GM03348 (cell line): Measurements from ENCODE around the gene FBXW11.

Source experiments
- DNase-seq: peaks from one replicate; pipeline ENCODE4 v3.0.0; 2012; ENCODE audit warnings: low spot score

Gene FBXW11

DNA sequence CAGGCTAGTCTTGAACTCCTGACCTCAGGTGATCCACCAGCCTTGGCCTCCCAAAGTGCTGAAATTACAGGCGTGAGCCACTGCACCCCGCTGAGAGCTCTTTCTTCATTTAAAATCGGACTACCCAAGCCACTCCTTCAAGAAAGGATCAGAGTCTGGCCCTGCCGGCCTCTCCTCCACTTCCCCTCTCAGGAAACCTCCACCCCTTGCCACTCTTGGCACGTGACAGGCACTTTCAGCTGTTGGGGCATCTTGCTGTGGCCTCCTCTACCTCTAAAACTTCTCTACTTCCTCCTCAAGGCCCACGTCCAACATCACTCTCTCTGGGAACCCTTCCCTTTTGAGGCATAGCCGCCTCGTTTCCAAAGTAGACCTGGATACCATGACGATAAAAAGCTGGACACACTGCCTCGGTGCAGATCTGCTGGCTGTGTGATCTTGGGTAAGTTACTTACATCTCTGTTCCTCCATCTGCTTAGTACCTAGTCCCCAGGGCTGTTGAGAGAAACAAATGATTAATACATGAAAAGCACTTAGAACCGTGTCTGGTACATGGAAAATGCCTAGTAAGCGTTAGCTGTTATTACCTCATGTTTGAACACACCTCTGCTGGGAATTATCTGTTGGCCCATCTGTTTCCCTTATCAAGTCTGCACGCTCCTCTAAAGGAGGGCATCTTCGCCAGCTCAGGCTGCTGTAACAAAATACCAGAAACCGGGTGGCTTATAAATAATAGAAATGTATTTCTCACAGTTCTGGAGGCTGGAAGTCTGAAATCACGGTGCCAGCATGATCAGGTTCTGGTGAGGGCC, 165.5 kb downstream of the FBXW11 start:
- no peak for DNase-seq

DNA sequence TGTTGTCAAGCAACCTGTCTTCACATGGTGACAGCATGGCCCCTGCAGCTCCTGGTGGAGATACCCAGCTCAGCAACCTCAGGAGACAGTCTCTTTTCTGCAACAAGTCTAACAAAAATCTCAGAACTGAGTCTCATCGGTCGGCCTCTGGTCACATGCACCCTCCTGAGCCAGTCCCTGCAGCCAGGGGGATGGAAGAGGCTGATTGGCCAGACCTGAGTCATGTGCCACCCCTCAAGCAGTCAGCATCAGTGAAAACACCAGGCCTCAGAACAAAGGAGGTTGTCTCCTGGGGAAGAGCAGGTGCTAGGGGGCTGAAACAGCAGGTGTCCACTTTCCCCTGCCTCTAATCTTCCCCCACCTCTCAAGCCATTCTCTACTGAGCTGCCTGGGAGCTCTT, 166.4 kb downstream of the FBXW11 start:
- no peak for DNase-seq

DNA sequence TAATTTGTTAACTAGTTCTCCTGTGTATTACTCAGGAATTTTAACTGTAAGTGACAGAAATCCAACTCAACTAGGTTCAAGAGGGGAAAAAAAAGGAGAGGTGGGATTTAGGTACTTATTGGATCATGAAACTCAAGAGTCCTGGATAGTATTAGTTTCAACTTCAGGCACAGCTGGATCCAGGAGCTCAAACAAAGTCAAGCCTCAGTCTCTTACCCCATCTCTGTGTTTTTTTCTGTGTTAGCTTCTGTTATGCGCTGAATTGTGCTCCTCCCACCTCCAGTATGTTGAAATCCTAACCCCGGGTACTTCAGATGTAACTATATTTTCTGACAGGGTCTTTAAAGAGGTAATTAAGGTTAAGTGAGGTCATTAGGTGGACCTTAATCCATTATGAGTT, 167.3 kb downstream of the FBXW11 start:
- no peak for DNase-seq

DNA sequence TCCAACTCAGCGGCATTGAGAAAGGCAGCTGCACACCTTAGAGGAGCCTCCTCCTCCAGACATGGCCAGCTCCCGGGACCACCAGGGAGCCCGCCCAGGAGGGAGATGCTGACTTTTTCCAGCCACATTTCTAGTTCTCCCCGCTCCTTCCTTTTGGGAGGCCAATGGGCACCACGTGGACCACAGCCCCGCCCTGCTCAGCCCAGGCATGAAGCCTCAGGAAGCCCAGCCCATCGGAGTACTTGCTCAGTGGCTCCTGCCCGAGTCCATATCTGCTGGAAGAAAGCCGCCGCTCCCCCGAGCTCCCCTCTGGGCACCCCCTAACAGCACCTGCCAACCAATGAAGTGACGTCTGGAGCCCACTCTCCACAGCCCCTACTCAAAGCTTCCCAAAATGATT, 168.4 kb downstream of the FBXW11 start:
- no peak for DNase-seq

DNA sequence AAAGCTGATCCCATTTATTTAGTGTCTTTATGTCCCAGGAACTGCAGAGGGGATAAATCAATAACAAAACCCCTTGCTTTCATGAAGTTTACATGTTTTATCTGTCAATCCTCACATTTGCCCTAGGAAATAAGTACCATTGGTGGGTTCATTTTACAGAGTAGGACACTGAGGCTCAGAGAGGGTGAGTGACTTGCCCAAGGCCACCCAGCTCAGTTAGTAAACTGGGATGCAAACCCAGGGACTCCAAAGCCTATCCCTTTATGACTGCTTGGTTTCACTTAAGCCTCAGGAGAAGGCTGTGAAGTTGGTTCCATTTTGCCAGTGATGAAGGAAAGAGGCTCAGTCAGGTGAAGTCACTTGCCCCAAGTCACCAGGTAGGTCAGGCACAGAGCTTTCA, 168.9 kb downstream of the FBXW11 start:
- DNase-seq: no peak

DNA sequence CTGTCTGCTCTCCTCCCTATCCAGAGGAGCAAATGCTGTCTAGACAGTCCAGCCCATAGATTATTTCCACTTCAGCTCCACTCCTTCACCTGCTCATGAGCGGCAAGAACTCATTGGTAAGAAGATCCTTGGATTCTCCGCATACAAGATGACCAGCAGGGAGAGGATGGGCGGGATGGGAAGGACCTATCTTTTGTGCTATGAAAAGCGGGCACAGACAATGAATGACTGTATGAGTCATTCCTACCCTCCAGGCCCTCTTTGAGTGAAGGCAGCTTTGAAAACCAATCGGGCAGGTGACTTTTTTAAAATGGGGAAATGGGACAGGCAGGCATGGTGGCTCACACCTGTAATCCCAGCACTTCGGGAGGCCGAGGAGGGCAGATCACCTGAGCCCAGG, 171.4 kb downstream of the FBXW11 start:
- no peak for DNase-seq

DNA sequence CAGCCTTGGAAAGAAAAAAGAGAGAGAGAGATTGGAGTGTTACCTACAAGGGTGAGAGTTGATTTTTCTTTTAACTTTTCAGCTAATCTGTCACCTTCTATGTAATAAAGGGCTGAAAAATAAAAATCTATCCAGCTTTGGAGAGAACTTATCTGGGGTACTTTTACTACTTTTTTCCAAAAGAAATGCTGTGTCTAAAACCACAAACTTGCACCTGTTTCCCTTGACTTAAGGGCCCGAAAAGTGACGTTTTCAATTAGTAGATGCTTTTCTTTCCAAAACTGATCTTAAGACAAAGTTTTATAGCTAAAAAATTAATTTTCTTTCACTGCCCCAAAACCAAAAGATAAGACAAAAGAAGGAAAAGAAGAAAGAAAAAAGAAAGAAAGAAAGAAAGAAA, 172.0 kb downstream of the FBXW11 start:
- no peak for DNase-seq

DNA sequence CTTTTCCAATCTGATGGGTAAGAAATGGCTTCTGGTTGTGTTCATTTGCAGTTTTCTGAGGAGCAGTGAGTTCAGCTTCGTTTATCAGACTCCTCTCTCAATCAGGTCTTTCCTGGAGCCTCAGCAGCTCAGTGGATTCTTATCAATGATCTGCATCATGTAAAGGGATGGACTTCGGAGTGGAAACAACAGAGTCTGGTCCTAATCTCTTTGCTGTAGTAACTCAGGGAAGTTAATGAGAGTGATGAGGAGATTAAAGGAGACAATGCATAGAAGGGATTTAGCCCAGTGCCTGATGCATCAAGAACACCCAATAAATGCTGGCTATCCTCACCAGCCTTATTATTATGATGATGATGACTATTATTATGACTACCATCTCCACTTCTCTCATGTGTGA, 173.7 kb downstream of the FBXW11 start:
- no peak for DNase-seq

DNA sequence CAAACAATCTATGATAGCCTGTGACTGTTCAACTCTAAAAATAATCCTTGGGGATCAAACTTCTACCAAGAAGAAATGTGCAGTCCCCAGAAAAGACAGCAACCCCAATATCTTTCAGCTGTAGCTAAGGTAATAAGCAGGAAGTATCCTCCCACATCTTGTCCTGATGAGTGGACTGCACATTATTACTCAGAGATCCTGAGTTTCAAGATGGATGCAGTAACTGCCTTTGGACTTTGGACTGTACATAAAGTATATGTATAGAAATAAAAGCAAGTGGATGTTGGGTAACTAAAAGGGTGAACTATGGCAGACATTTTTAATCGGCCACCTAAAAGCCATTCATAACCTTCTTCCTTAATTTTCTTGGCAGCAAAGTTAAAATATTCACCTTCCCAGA, 175.8 kb downstream of the FBXW11 start:
- no peak for DNase-seq

DNA sequence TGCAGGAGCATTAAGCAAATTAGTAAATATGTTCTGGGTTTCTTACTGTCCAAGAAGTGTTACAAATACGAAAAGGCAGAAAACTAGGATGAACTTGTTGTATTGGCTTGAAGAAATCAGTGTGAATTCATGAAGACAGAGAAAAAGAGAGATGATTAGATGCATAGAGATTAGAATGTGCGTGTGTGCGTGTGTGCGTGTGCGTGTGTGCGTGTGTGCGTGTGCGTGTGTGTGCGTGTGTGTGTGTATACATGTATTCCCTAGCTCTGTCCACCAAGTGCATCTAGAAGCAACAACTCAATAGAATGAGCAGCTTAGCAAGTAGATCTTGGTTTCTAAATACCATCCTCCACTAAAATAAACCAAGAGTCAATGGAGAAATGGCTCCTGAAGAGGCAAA, 179.3 kb downstream of the FBXW11 start:
- DNase-seq: no peak

DNA sequence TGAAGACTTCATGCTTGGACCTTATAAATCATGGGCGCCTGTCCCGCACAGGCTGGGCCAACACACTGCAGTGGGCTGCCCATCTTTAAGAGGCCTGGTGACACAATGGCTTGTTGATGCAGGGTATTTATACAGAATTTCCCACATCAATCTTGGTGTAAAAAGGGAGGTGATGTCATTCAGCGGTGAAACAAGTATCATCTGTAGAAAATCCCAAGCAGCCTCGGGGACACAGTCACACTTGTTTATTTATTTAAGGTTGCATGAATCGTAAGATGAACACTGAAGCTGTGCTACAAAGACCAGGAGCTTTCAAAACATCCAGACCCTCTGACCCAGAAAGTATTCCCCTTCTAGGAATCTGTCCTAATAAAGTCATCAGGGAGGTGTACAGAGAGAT, 180.3 kb downstream of the FBXW11 start:
- no peak for DNase-seq

DNA sequence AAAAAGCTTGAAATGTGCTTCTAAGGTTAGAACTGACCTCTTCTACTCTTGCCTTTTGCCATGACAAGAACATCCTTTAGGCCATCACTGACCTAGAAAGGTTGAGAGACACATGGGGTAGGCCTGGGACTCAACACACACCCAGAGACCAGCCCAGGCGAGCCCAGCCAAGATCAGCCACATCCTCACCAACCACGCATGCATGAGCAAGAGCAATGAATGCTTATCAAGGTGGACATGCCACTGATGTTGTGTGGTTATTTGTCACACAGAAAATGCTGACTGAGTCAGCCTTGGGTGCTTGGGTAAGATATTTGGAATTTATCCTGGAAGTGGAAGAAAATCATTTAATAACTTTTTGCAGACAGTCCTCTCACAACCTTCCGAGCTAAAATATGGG, 181.4 kb downstream of the FBXW11 start:
- no peak for DNase-seq

DNA sequence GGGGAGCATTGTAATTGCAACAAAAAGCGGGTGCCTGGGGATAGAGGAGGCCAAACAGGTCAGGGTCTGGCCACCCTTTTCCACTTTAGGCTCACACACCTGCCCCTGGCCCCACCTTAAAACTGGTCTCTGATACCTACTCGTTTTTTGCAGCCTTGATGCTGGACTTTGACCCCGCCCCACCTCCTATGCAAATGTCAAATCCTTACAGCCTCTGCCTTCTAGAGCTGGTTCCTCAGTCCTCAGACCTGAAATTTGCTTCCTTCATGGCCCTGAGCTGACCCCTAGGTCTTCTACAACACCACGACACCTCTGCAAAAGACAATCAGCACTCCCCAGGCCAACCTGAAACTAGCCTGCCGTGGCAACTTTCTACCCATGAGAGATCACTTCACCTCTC, 183.2 kb downstream of the FBXW11 start:
- no peak for DNase-seq

DNA sequence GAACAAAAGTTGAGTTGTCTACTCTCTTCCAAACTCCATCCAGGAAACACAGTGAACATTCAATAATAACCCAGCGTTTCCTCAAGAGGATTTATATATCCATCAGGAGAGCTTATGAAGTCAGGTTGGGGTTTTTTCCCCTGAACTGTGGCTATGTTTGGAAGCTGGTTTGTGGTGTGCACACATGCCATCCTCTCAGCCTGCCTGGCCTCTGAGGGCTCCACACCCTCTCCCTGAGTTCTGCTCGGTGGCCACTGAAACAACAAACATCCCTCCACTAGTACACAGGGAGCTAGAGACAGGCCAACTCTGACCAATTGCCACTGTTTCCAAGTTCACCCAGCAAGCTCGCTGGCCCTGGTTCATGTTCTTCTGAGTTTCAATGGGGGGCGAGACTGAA, 185.2 kb downstream of the FBXW11 start:
- DNase-seq: no peak

DNA sequence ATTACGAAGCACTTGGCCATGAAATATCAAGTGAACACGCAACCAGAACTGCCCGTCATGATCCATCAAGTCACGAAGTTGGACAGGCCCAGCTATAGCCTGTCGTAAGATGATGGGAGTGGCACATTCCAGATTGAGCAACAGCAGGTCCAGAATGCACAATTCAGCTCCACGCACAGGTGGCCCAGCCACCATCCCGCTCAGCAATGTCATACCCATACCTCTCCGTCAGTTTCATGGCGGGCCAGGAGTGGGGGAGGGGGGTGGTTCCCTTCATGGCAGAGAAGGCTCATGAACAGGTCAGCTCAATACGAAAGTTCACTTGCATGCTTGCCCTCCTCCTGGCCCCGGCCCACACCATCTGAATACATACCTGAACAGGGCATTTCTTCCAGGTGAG, 185.9 kb downstream of the FBXW11 start:
- no peak for DNase-seq

DNA sequence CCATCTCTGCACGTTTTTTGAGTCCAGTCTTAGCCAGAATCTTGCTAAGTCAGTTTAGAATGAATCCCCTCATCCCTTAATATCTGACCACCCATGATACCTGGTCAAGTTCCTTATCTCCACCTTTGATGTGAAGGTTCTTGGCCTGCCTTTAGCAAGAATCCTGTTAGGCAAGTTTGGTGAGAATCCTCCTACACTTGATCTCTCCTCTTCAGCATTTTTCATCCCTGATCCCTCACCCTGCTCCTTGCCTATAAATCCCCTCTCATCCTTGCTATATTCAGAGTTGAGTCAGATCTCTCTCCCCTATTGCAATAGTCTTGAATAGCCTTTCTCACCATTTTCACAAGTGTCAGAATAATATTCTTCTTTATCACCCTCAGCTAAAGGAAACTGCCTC, 189.8 kb downstream of the FBXW11 start:
- DNase-seq: no peak

DNA sequence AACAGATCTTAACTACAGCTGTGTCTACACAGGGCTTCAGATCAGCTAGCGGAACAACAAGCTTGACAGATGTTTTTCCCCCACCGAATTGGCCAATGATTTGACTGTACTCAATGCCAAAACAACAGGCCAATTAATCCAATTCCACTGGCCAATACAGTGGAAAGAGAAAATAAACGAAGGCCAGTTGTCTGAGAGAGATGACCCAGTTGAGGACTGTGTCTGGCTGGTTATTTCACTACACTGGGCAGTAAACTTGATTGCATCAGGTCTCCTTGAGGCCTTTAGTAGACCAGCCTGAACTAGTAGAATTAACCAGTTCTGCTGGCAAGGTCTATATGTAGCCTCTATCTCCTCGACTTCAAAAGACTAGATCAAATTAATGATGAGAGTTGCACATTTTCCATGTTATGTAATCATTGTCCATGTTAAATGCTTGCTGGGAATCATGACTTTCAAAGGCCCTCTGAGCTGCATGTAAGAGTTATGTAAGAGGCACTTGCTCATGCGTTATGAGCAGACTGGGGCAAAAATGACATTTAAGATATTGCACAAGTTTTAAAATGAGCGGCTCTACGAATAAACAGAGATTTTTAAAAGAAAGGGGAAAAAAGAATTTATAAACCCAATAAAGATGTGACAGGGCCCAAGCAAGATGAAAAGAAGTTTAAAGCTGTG, 192.5 kb downstream of the FBXW11 start:
- no peak for DNase-seq

DNA sequence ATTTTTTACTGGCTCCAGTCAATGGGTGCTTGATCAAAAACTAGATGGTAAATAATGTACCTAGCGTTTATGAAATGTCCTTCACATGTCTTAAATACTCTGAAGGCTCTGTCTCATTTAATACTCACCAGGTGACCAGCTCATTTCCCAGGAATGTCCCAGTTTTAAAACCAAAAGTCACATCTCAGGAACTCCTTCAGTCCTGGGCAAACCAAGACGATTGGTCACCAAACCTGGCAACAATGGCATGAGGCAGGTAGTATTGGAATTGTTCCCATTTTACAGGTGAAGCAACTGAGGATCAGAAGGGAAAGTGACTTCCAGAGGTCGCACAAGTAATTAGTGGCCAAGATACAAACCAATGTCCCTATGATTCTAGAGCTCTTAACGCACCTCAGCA, 193.2 kb downstream of the FBXW11 start:
- DNase-seq: no peak
